HG03378 (cell line): ENCODE results near the gene GAB3.
A peak's percentile ranks its signal among the peaks of the same experiment; 100 is the strongest.

Experiments
- ATAC-seq: cut with Tn5 transposase; IDR thresholded peaks from one replicate; pipeline ENCODE4 v1.9.1; 2021; ENCODE audit warnings: mild to moderate bottlenecking, moderate library complexity; ENCODE audit not compliant: unreplicated experiment

The GAB3 gene

GRCh38 chrX:154751669-154752271, 893 bp upstream of the GAB3 start:
- ATAC-seq: no peak

GRCh38 chrX:154751203-154751668, 359 bp upstream of the GAB3 start:
- ATAC-seq: no peak

GRCh38 chrX:154749856-154750255, 1.0 kb downstream of the GAB3 start:
- ATAC-seq: no peak

- peak; percentile 65 for ATAC-seq
Observed at GRCh38 chrX:154748712-154749339, 2.1 kb downstream of the GAB3 start.

GRCh38 chrX:154742613-154743012, 8.3 kb downstream of the GAB3 start:
- no peak for ATAC-seq

- no peak for ATAC-seq
Observed at GRCh38 chrX:154739952-154740465, 10.9 kb downstream of the GAB3 start.

- ATAC-seq: no peak
Observed at GRCh38 chrX:154738011-154738738, 12.7 kb downstream of the GAB3 start.

- no peak for ATAC-seq
Observed at GRCh38 chrX:154737136-154737535, 13.7 kb downstream of the GAB3 start.

- no peak for ATAC-seq
Observed at GRCh38 chrX:154735695-154736393, 15.0 kb downstream of the GAB3 start.

- ATAC-seq: no peak
Observed at GRCh38 chrX:154734061-154734781, 16.7 kb downstream of the GAB3 start.

GRCh38 chrX:154733066-154733425, 17.8 kb downstream of the GAB3 start:
- no peak for ATAC-seq

- no peak for ATAC-seq
Observed at GRCh38 chrX:154732421-154733065, 18.3 kb downstream of the GAB3 start.

GRCh38 chrX:154731881-154732280, 19.0 kb downstream of the GAB3 start:
- ATAC-seq: no peak

GRCh38 chrX:154731184-154731583, 19.7 kb downstream of the GAB3 start:
- ATAC-seq: no peak

GRCh38 chrX:154730253-154730891, 20.5 kb downstream of the GAB3 start:
- ATAC-seq: no peak

- no peak for ATAC-seq
Observed at GRCh38 chrX:154729439-154729838, 21.4 kb downstream of the GAB3 start.

- ATAC-seq: no peak
Observed at GRCh38 chrX:154728431-154729190, 22.3 kb downstream of the GAB3 start.

- ATAC-seq: no peak
Observed at GRCh38 chrX:154727871-154728270, 23.0 kb downstream of the GAB3 start.

GRCh38 chrX:154727418-154727817, 23.5 kb downstream of the GAB3 start:
- ATAC-seq: no peak
